RWPE1 (cell line): ENCODE results near the gene ZNF79.
A peak's percentile ranks its signal among the peaks of the same experiment; 100 is the strongest.

ENCODE experiments used
- CTCF ChIA-PET: fragments of 350-600 bp; sonication (Branson Sonifier 250); formaldehyde crosslinking; extraction: SDS; loops from one replicate; lab custom pipeline; 2021; lab: Yijun Ruan, JAX
- POLR2A ChIA-PET: fragments of 400-600 bp; formaldehyde crosslinking; extraction: SDS; loops from one replicate; lab custom pipeline; 2020; ENCODE audit warnings: antibody characterized with exemption; ENCODE audit not compliant: low non-redundant PET; lab: Yijun Ruan, JAX
- DNase-seq: peaks from one replicate; pipeline ENCODE4 v3.0.0; 2012; ENCODE audit warnings: low spot score
- H3K27ac ChIP-seq: fragments of 450-650 bp; 2 replicates; pipeline ENCODE4 v1.5.1; 2017
- CTCF ChIP-seq: fragments of 450-650 bp; conservative IDR thresholded peaks from 2 replicates; pipeline ENCODE4 v1.5.1; 2017; ENCODE audit warnings: low read depth, mild to moderate bottlenecking

ZNF79 gene

GRCh38 chr9:127482662-127483061 is 58.5 kb downstream of the ZNF79 start:
- 0 out of 2 replicates have a peak overlapping the region, but pooled peaks have one; percentile 2 for H3K27ac ChIP-seq
- ChIA-PET CTCF (interaction anchor here (0.6 to 1.0 kb wide), 2 partner anchors 10 to 94 kb away, joined by 5 to 7 read pairs; no protein-coding TSS in a partner anchor), POLR2A (no interaction called here)
- TF ChIP-seq CTCF, result no peak
- DNase-seq, result no peak

- H3K27ac ChIP-seq, result peak overlapping the region; percentile 14
- ChIA-PET POLR2A (no interaction called here), CTCF (no interaction called here)
- TF ChIP-seq CTCF, result no peak
- DNase-seq, result no peak
These were observed 61.8 kb downstream of the ZNF79 start for GRCh38 chr9:127485995-127486394.

GRCh38 chr9:127488946-127489345 is 64.8 kb downstream of the ZNF79 start:
- CTCF ChIA-PET, result interaction anchor here (0.6 kb wide), 1 partner anchor 115 kb away, joined by 5 read pairs; no protein-coding TSS in a partner anchor
- peak overlapping the region; percentile 9 for H3K27ac ChIP-seq
- TF ChIP-seq CTCF, result no peak
- POLR2A ChIA-PET, result no interaction called here
- no peak for DNase-seq

- no peak for TF ChIP-seq CTCF
- ChIA-PET POLR2A (no interaction called here), CTCF (interaction anchor here (0.6 kb wide), 2 partner anchors 49 to 121 kb away, joined by 5 to 7 read pairs; no protein-coding TSS in a partner anchor)
- H3K27ac ChIP-seq, result peak overlapping the region; percentile 9; the same call in 1 of the 2 replicates
- no peak for DNase-seq
These were observed 65.4 kb downstream of the ZNF79 start for GRCh38 chr9:127489471-127490115.

- peak overlapping the region; percentile 93 for H3K27ac ChIP-seq
- no peak for DNase-seq
- TF ChIP-seq CTCF, result no peak
- ChIA-PET POLR2A (no interaction called here), CTCF (interaction anchor here (0.6 to 1.0 kb wide), 4 partner anchors 10 to 93 kb away, joined by 3 to 5 read pairs (median 3); no protein-coding TSS in a partner anchor)
These were observed 66.5 kb downstream of the ZNF79 start for GRCh38 chr9:127490535-127491230.

- TF ChIP-seq CTCF, result no peak
- ChIA-PET CTCF (interaction anchor here (0.6 to 1.0 kb wide), 6 partner anchors 11 to 94 kb away, joined by 3 to 5 read pairs (median 4); no protein-coding TSS in a partner anchor), POLR2A (no interaction called here)
- DNase-seq, result no peak
- H3K27ac ChIP-seq, result peak overlapping the region; percentile 93
These were observed 67.3 kb downstream of the ZNF79 start for GRCh38 chr9:127491516-127491915.
